Body of pancreas (tissue), 4 donors: ENCODE measurements around the gene APOA1.
"Not testable (repeated sequence)": the region's sequence is repeated elsewhere in the genome, so short reads cannot be mapped to it uniquely, and the experiment has no call there.

Experiments
- CTCF ChIP-seq, 7 experiments: fragments of 450-650 bp in 4 of 7; fragments of 200-600 bp in 3 of 7; sonication (generic) in 3 of 7; IDR thresholded peaks; one replicate each; pipeline ENCODE4 v1.5.1; 2016 to 2019; ENCODE audit warnings: antibody characterized with exemption in 7 of 7
- POLR2A ChIP-seq, 3 donors: fragments of 450-650 bp; IDR thresholded peaks; one replicate each; pipeline ENCODE4 v1.6.1; 2016; ENCODE audit warnings: antibody characterized with exemption in 3 of 3, mild to moderate bottlenecking in 2 of 3

DNA sequence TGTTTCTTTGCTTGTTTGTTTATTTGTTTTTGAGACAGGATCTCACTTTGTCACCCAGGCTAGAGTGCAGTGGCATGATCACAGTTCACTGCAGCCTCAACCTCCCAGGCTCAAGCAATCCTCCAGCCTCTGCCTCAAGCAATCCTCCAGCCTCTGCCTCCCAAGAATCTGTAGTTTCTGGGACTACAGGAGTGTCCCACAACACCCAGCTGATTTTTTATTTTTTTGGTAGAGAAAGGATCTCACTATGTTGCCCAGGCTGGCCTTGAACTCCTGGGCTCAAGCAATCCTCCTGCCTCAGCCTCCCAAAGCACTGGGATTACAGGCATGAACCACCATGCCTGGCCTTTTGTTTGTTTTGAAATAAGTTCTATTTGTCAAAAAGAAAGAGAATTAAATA lies 35.8 kb downstream of the APOA1 start:
- not testable (repeated sequence) for TF ChIP-seq CTCF, POLR2A (IDR thresholded peaks at IDR 0.05)
